Keratinocyte (primary cell): Measurements from ENCODE around the gene DLGAP1. TPM values are rescaled to one million over a fixed set of nuclear protein-coding genes. Genes with fewer than 3 reads are reported as not detected.

Source experiments
- DNase-seq: peaks from one replicate; pipeline ENCODE4 v3.0.0-alpha.2; 2011; ENCODE audit warnings: low read depth, missing footprints, low spot score
- FAIRE-seq: peaks from 2 replicates; lab custom pipeline; 2011; peaks lifted over from hg19 to GRCh38; lab: Jason Lieb, UNC
- H2AFZ ChIP-seq: 2 replicates; pipeline ENCODE4 v1.6.0; 2012; ENCODE audit warnings: low read length, control low read depth, inconsistent platforms; ENCODE audit not compliant: control insufficient read depth
- H3K27ac ChIP-seq: 2 replicates; pipeline ENCODE4 v1.5.1; 2011; ENCODE audit warnings: low read length; ENCODE audit not compliant: control insufficient read depth, insufficient read depth
- H3K27me3 ChIP-seq: 3 replicates; pipeline ENCODE4 v1.6.0; 2011; ENCODE audit warnings: low read length; ENCODE audit not compliant: control insufficient read depth, insufficient read depth; ENCODE audit errors: extremely low read depth
- H3K36me3 ChIP-seq, 2 experiments: 2 replicates in 1 of 2; 3 replicates in 1 of 2; pipeline ENCODE4 v1.5.1; 2011; ENCODE audit warnings: low read length in 2 of 2, mild to moderate bottlenecking in 1 of 2; ENCODE audit not compliant: control insufficient read depth in 2 of 2, insufficient read depth in 2 of 2; ENCODE audit errors: extremely low read depth in 1 of 2
- H3K4me1 ChIP-seq: 3 replicates; pipeline ENCODE4 v1.5.1; 2011; ENCODE audit warnings: low read length; ENCODE audit not compliant: control insufficient read depth, insufficient read depth; ENCODE audit errors: extremely low read depth
- H3K4me2 ChIP-seq: 3 replicates; pipeline ENCODE4 v1.6.0; 2011; ENCODE audit warnings: low read depth, low read length; ENCODE audit not compliant: control insufficient read depth, insufficient read depth; ENCODE audit errors: extremely low read depth
- H3K4me3 ChIP-seq, 3 experiments: fragments of 200-600 bp in 1 of 3; sonication (generic) in 1 of 3; 2 replicates in 2 of 3; 3 replicates in 1 of 3; pipeline ENCODE4 v1.5.1; 2011 to 2016; ENCODE audit warnings: low read length in 3 of 3, mild to moderate bottlenecking in 3 of 3, control low read depth in 2 of 3, inconsistent platforms in 1 of 3, low read depth in 1 of 3, mixed read lengths in 1 of 3, mixed run types in 1 of 3, moderate library complexity in 1 of 3; ENCODE audit not compliant: control insufficient read depth in 2 of 3, insufficient read depth in 2 of 3; ENCODE audit errors: extremely low read depth in 1 of 3
- H3K79me2 ChIP-seq: 2 replicates; pipeline ENCODE4 v1.6.0; 2012; ENCODE audit warnings: low read length; ENCODE audit not compliant: control insufficient read depth, insufficient read depth
- H3K9ac ChIP-seq: 3 replicates; pipeline ENCODE4 v1.6.0; 2011; ENCODE audit warnings: low read length; ENCODE audit not compliant: control insufficient read depth, insufficient read depth; ENCODE audit errors: extremely low read depth
- H3K9me1 ChIP-seq: 3 replicates; pipeline ENCODE4 v1.6.0; 2011; ENCODE audit warnings: low read length; ENCODE audit not compliant: control insufficient read depth, insufficient read depth; ENCODE audit errors: extremely low read depth
- H3K9me3 ChIP-seq: 2 replicates; pipeline ENCODE4 v1.5.1; 2012; ENCODE audit warnings: low read depth, low read length; ENCODE audit not compliant: control insufficient read depth
- H4K20me1 ChIP-seq: 3 replicates; pipeline ENCODE4 v1.6.0; 2011; ENCODE audit warnings: low read length; ENCODE audit not compliant: control insufficient read depth, insufficient read depth; ENCODE audit errors: extremely low read depth
- CTCF ChIP-seq, 3 experiments: IDR thresholded peaks in 1 of 3; conservative IDR thresholded peaks in 1 of 3; optimal IDR thresholded peaks in 1 of 3; 2 replicates in 2 of 3; 3 replicates in 1 of 3; pipeline versions ENCODE3 to v1.5.1; 2011; ENCODE audit warnings: low read length in 3 of 3, mild to moderate bottlenecking in 3 of 3, moderate library complexity in 2 of 3, control low read depth in 1 of 3, inconsistent platforms in 1 of 3; ENCODE audit not compliant: insufficient read depth in 2 of 3; ENCODE audit errors: extremely low read depth in 1 of 3
- EZH2 ChIP-seq: IDR thresholded peaks from one replicate; pipeline ENCODE4 v1.6.1; 2012; ENCODE audit warnings: inconsistent platforms, mild to moderate bottlenecking, low read length, moderate library complexity
- dilution Hi-C: fragments of 300-500 bp; cut with MboI; formaldehyde crosslinking; loops from one replicate; pipeline ENCODE4 v1.7.0; 2020; ENCODE audit warnings: low sequenced_read_pairs; ENCODE audit not compliant: extremely low pct_ligation_motif_present
- polyA plus RNA-seq, 5 experiments: library from polyadenylated mRNA; depleted of rRNA in 3 of 5; stranded (reverse) in 3 of 5; stranded (forward) in 1 of 5; unstranded in 1 of 5; fragments of >200 nt; gene quantifications; 1 replicate in 1 of 5; 2 replicates in 3 of 5; 3 replicates in 1 of 5; pipeline versions ENCODE4 v1.2.1 to v1.2.3, GENCODE V29; 2011 to 2012; ENCODE audit warnings: missing spikeins in 2 of 5, low read depth in 1 of 5, low replicate concordance in 1 of 5

The DLGAP1 gene
- polyA plus RNA-seq, 1 donor (not counting 4 experiments of a cell fraction or from before 2014, with no cell fraction given), result not detected

GRCh38 chr18:3665204-3665603, 789.9 kb downstream of the DLGAP1 start:
- TF ChIP-seq EZH2, result no peak
- no peak for TF ChIP-seq CTCF (optimal IDR thresholded peaks at IDR 0.05 in 1 of 3, IDR thresholded peaks at IDR 0.05 in 1 of 3, conservative IDR thresholded peaks at IDR 0.05 in 1 of 3; ENCODE audit: extremely low read depth in 1 of 3, insufficient read depth in 2 of 3, low read length in 3 of 3)
- no peaks in the 10 kb centered on the region for H3K79me2 ChIP-seq
- no peaks in the 10 kb centered on the region for H3K36me3 ChIP-seq
- no peak for FAIRE-seq
- H3K9me1 ChIP-seq, result no peaks in the 10 kb centered on the region
- peak overlapping the region; percentile 88 for H3K4me2 ChIP-seq
- no peaks in the 10 kb centered on the region for H3K9me3 ChIP-seq
- H3K4me3 ChIP-seq, result no peak overlapping the region
- no peaks in the 10 kb centered on the region for H4K20me1 ChIP-seq
- no peak overlapping the region for H3K9ac ChIP-seq
- H2AFZ ChIP-seq, result no peak overlapping the region
- peak overlapping the region; percentile 92 for H3K27ac ChIP-seq
- H3K27me3 ChIP-seq, result no peaks in the 10 kb centered on the region
- no peak for DNase-seq
- peaks cover 17% of the 10 kb centered on the region for H3K4me1 ChIP-seq
- dilution Hi-C loops, result no loop called here

DNA sequence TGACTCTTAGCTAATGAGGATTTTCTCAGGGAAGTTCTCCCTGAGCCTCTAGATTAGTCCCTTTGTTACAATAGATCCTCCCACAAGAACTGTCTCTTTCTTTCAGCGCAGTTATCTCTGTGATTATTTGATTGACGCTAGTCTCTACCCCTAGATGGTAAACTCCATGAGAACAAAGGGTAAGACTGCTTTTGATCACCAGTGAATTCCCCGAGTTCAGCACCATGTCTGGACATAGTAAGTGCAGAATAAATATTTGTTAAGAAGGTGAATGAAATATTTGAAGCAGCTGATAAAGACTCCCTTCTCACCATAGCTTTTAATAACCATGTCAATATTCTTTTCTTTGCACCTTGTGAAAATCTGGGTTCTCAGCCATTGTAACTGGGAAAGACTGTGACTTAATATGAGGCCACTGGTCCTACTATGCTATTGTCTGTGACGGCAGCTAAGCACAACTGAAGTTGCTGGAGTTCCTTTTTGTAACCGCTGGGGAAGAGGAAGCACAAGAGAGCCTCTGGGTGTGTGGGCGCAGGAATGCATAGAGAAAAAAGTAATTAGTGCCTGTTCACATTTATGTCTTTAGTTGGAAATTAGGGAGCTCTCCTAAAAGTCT, 790.4 kb downstream of the DLGAP1 start:
- dilution Hi-C loops, result no loop called here
- no peak overlapping the region for H3K9ac ChIP-seq
- H2AFZ ChIP-seq, result no peak overlapping the region
- no peak for TF ChIP-seq EZH2
- no peak for TF ChIP-seq CTCF (optimal IDR thresholded peaks at IDR 0.05 in 1 of 3, IDR thresholded peaks at IDR 0.05 in 1 of 3, conservative IDR thresholded peaks at IDR 0.05 in 1 of 3; ENCODE audit: extremely low read depth in 1 of 3, insufficient read depth in 2 of 3, low read length in 3 of 3)
- no peak overlapping the region for H3K27ac ChIP-seq
- no peaks in the 10 kb centered on the region for H3K79me2 ChIP-seq
- DNase-seq, result no peak
- peak; percentile 23 for FAIRE-seq
- no peaks in the 10 kb centered on the region for H3K27me3 ChIP-seq
- H3K4me3 ChIP-seq, result no peak overlapping the region
- no peaks in the 10 kb centered on the region for H4K20me1 ChIP-seq
- H3K4me1 ChIP-seq, result peaks cover 17% of the 10 kb centered on the region
- no peaks in the 10 kb centered on the region for H3K9me1 ChIP-seq
- no peaks in the 10 kb centered on the region for H3K36me3 ChIP-seq
- no peaks in the 10 kb centered on the region for H3K9me3 ChIP-seq
- no peak overlapping the region for H3K4me2 ChIP-seq
